A204.1 (cell line): ENCODE results near the gene FBLN7.

ENCODE experiments used
- FAIRE-seq: peaks from 2 replicates; lab custom pipeline; 2012; peaks lifted over from hg19 to GRCh38; lab: Jason Lieb, UNC

FBLN7 gene

GRCh38 chr2:112157472-112157871 lies 19.3 kb downstream of the FBLN7 start:
- no peak for FAIRE-seq

GRCh38 chr2:112159454-112159921 lies 21.3 kb downstream of the FBLN7 start:
- no peak for FAIRE-seq

- no peak for FAIRE-seq
Observed at GRCh38 chr2:112160283-112161250, 22.4 kb downstream of the FBLN7 start.

- FAIRE-seq: no peak
Observed at GRCh38 chr2:112161431-112162145, 23.4 kb downstream of the FBLN7 start.

- FAIRE-seq: no peak
Observed at GRCh38 chr2:112162341-112162740, 24.2 kb downstream of the FBLN7 start.

GRCh38 chr2:112162956-112163355 lies 24.8 kb downstream of the FBLN7 start:
- no peak for FAIRE-seq

- no peak for FAIRE-seq
Observed at GRCh38 chr2:112163541-112163981, 25.4 kb downstream of the FBLN7 start.

- no peak for FAIRE-seq
Observed at GRCh38 chr2:112164876-112165275, 26.7 kb downstream of the FBLN7 start.

- FAIRE-seq: no peak
Observed at GRCh38 chr2:112165296-112165695, 27.1 kb downstream of the FBLN7 start.

GRCh38 chr2:112166806-112167499 lies 28.8 kb downstream of the FBLN7 start:
- FAIRE-seq: no peak

GRCh38 chr2:112168422-112169124 lies 30.4 kb downstream of the FBLN7 start:
- FAIRE-seq: no peak

GRCh38 chr2:112170495-112170894 lies 32.3 kb downstream of the FBLN7 start:
- no peak for FAIRE-seq

- no peak for FAIRE-seq
Observed at GRCh38 chr2:112173646-112174319, 35.6 kb downstream of the FBLN7 start.

GRCh38 chr2:112174383-112174782 lies 36.2 kb downstream of the FBLN7 start:
- no peak for FAIRE-seq

- FAIRE-seq: no peak
Observed at GRCh38 chr2:112175333-112175732, 37.1 kb downstream of the FBLN7 start.

GRCh38 chr2:112175958-112176573 lies 37.9 kb downstream of the FBLN7 start:
- FAIRE-seq: no peak

GRCh38 chr2:112181571-112182290 lies 43.5 kb downstream of the FBLN7 start:
- FAIRE-seq: no peak

GRCh38 chr2:112182581-112183034 lies 44.4 kb downstream of the FBLN7 start:
- FAIRE-seq: no peak

- FAIRE-seq: no peak
Observed at GRCh38 chr2:112183327-112184025, 45.3 kb downstream of the FBLN7 start.
